K562 (cell line): Measurements from ENCODE around the gene GANAB. TPM values are rescaled to one million over a fixed set of nuclear protein-coding genes. Genes with fewer than 3 reads are reported as not detected.

Source experiments
- ATAC-seq: fragments of 200-7000 bp; cut with Tn5 transposase; 3 replicates; pipeline ENCODE4 v1.9.1; 2020; ENCODE audit warnings: moderate library complexity
- BruUV-seq: library from RNA; stranded (reverse); fragments of 400-500 nt; replicated peaks from 2 replicates; lab custom pipeline; 2021; lab: Mats Ljungman, UMichigan
- CTCF ChIA-PET: fragments of 300-600 bp; formaldehyde crosslinking; extraction: SDS; loops from one replicate; lab custom pipeline; 2021; ENCODE audit warnings: low intra/inter-chr PET ratio; lab: Yijun Ruan, JAX
- POLR2A ChIA-PET: fragments of 300-600, 350-650 bp; sonication (Branson Sonifier 250); formaldehyde crosslinking; extraction: SDS; loops from one replicate; lab custom pipeline; 2021; ENCODE audit warnings: antibody characterized with exemption, inconsistent platforms; lab: Yijun Ruan, JAX
- DNase-seq, 4 experiments: peaks; one replicate each; pipeline versions ENCODE4 v3.0.0 to v3.0.0-alpha.2; 2011 to 2018; ENCODE audit warnings: low spot score in 3 of 4, mixed read lengths in 3 of 4; ENCODE audit errors: extremely low read depth in 1 of 4
- FAIRE-seq: peaks from 2 replicates; lab custom pipeline; 2011; peaks lifted over from hg19 to GRCh38; lab: Jason Lieb, UNC
- H2AFZ ChIP-seq: 2 replicates; pipeline ENCODE4 v1.6.0; 2011; ENCODE audit warnings: low read depth, low read length, control low read depth, inconsistent platforms
- H3K27ac ChIP-seq: fragments of 200-600 bp; 3 replicates; pipeline ENCODE4 v1.8.0; 2011; ENCODE audit warnings: low read depth, mild to moderate bottlenecking, control low read depth, inconsistent platforms, low read length, moderate library complexity, mixed read lengths; ENCODE audit errors: extremely low read depth
- H3K27me3 ChIP-seq, 2 experiments: fragments of 300-600 bp in 1 of 2; 2 replicates in 1 of 2; 3 replicates in 1 of 2; pipeline versions ENCODE4 v1.6.0 to v1.8.0; 2011; ENCODE audit warnings: inconsistent platforms in 2 of 2, low read length in 2 of 2, mild to moderate bottlenecking in 1 of 2, mixed read lengths in 1 of 2, moderate library complexity in 1 of 2; ENCODE audit not compliant: control insufficient read depth in 2 of 2, insufficient read depth in 2 of 2
- H3K36me3 ChIP-seq: fragments of 300-600 bp; 3 replicates; pipeline ENCODE4 v1.8.0; 2011; ENCODE audit warnings: mild to moderate bottlenecking, low read length, inconsistent platforms; ENCODE audit not compliant: control insufficient read depth, insufficient read depth
- H3K4me1 ChIP-seq, 2 experiments: fragments of 200-600 bp in 1 of 2; replicated peaks in 1 of 2; 2 replicates in 1 of 2; 3 replicates in 1 of 2; pipeline versions ENCODE4 v1.5.1 to v1.8.0; 2011; ENCODE audit warnings: inconsistent platforms in 2 of 2, low read length in 2 of 2, mild to moderate bottlenecking in 1 of 2, mixed read lengths in 1 of 2, moderate library complexity in 1 of 2; ENCODE audit not compliant: control insufficient read depth in 2 of 2, insufficient read depth in 2 of 2
- H3K4me2 ChIP-seq: 2 replicates; pipeline ENCODE4 v1.6.1; 2011; ENCODE audit warnings: low read length, control low read depth, inconsistent platforms, mixed read lengths; ENCODE audit not compliant: insufficient read depth
- H3K4me3 ChIP-seq: fragments of 200-600 bp; sonication (generic), shearing (Covaris generic); 2 replicates; pipeline ENCODE4 v1.5.1; 2016; ENCODE audit warnings: control low read depth, inconsistent platforms
- H3K79me2 ChIP-seq: fragments of 200-600 bp; 3 replicates; pipeline ENCODE4 v1.8.0; 2011; ENCODE audit warnings: low read length, inconsistent platforms; ENCODE audit not compliant: control insufficient read depth, insufficient read depth
- H3K9ac ChIP-seq, 2 experiments: 2 replicates each; pipeline versions ENCODE4 v1.6.0 to v1.6.1; 2011; ENCODE audit warnings: low read depth in 2 of 2, low read length in 2 of 2, control low read depth in 1 of 2, inconsistent platforms in 1 of 2, mild to moderate bottlenecking in 1 of 2, mixed read lengths in 1 of 2; ENCODE audit not compliant: insufficient read depth in 1 of 2
- H3K9me1 ChIP-seq: one replicate; pipeline ENCODE4 v1.6.0; 2011; ENCODE audit warnings: inconsistent platforms, mild to moderate bottlenecking, low read length, moderate library complexity; ENCODE audit not compliant: control insufficient read depth, insufficient read depth
- H3K9me3 ChIP-seq: replicated peaks from 2 replicates; pipeline ENCODE4 v1.5.1; 2011; ENCODE audit warnings: low read depth, low read length, inconsistent platforms; ENCODE audit not compliant: control insufficient read depth, insufficient read depth
- H4K20me1 ChIP-seq: replicated peaks from 2 replicates; pipeline ENCODE4 v1.6.1; 2011; ENCODE audit warnings: low read length, inconsistent platforms, mixed read lengths; ENCODE audit not compliant: control insufficient read depth, insufficient read depth
- CTCF ChIP-seq, 3 experiments: IDR thresholded peaks in 2 of 3; conservative IDR thresholded peaks in 1 of 3; 2 replicates each; pipeline ENCODE4 v1.5.1; 2011 to 2012; ENCODE audit warnings: low read length in 3 of 3, mild to moderate bottlenecking in 3 of 3, control low read depth in 2 of 3, improper control_type of control experiment in 1 of 3, inconsistent platforms in 1 of 3, low read depth in 1 of 3, mixed read lengths in 1 of 3, moderate library complexity in 1 of 3; ENCODE audit not compliant: insufficient read depth in 2 of 3
- DMBX1 ChIP-seq: fragments of 250-450 bp; sonication (Bioruptor Pico); IDR thresholded peaks from 2 replicates; pipeline ENCODE4 v1.8.0; 2022; ENCODE audit warnings: inconsistent platforms, mild to moderate bottlenecking, moderate library complexity, borderline replicate concordance
- HDAC1 ChIP-seq, 2 experiments: fragments of 450-650 bp; IDR thresholded peaks; 2 replicates each; pipeline ENCODE4 v1.6.1; 2016 to 2017; ENCODE audit warnings: inconsistent platforms in 1 of 2, mild to moderate bottlenecking in 1 of 2, moderate library complexity in 1 of 2
- MAFK ChIP-seq: IDR thresholded peaks from 2 replicates; pipeline ENCODE4 v1.6.1; 2011; ENCODE audit warnings: low read length, improper control_type of control experiment
- POLR2A ChIP-seq: fragments of 450-650 bp; conservative IDR thresholded peaks from 2 replicates; pipeline ENCODE4 v1.6.1; 2016
- RAD21 ChIP-seq, 2 experiments: fragments of 250-450 bp in 1 of 2; fragments of 450-650 bp in 1 of 2; sonication (Bioruptor Pico) in 1 of 2; formaldehyde crosslinking in 1 of 2; IDR thresholded peaks in 1 of 2; conservative IDR thresholded peaks in 1 of 2; 2 replicates each; pipeline versions ENCODE4 v1.4.0 to v1.8.0; 2020 to 2022; ENCODE audit warnings: mild to moderate bottlenecking in 2 of 2, moderate library complexity in 1 of 2
- XRCC4 ChIP-seq: IDR thresholded peaks from one replicate; pipeline ENCODE4 v1.6.1; 2011; ENCODE audit not compliant: insufficient read depth, insufficient read length; ENCODE audit errors: extremely low read depth
- ZNF224 ChIP-seq: sonication (generic); formaldehyde crosslinking; IDR thresholded peaks from 2 replicates; pipeline ENCODE4 v1.8.0; 2022; ENCODE audit warnings: mild to moderate bottlenecking, missing genetic modification reagents
- WGBS: fragments of 100-300 bp; shearing (Covaris generic); methylation state at CpG from one replicate; pipeline ENCODE4 v1.1.6; 2016; ENCODE audit warnings: low coverage, mixed read lengths; ENCODE audit not compliant: insufficient coverage; ENCODE audit errors: missing lambda C conversion rate; 5-methylcytosine and 5-hydroxymethylcytosine counted together
- in situ Hi-C: fragments of 300-500 bp; cut with MboI; formaldehyde crosslinking; loops from 4 replicates; pipeline ENCODE4 v1.15.0; 2018; ENCODE audit warnings: inconsistent platforms, mixed read lengths
- intact Hi-C: fragments of 100-400 bp; cut with micrococcal nuclease; formaldehyde crosslinking; loops from 2 replicates; pipeline ENCODE4 v1.14.2; 2022
- polyA plus RNA-seq, 8 experiments: library from polyadenylated mRNA; depleted of rRNA in 4 of 8; stranded (reverse) in 5 of 8; unstranded in 3 of 8; fragments of >200 nt; fragmentation: Nextera tagmentation in 2 of 8; fragmentation: Illumina TruSeq in 1 of 8; extraction: Ambion mirVana in 2 of 8; extraction: Trizol in 1 of 8; gene quantifications; 2 replicates each; pipeline versions ENCODE4 v1.2.1 to v1.2.3, GENCODE V29; 2011 to 2014; ENCODE audit warnings: inconsistent platforms in 1 of 8, missing spikeins in 1 of 8
- total RNA-seq, 7 experiments: library from RNA; depleted of rRNA in 6 of 7; stranded (reverse); fragments of >200 nt in 6 of 7; fragmentation: Illumina TruSeq in 2 of 7; extraction: Trizol in 2 of 7; gene quantifications; 2 replicates each; pipeline versions ENCODE4 v1.2.1 to v1.2.3, GENCODE V29; 2011 to 2021; ENCODE audit warnings: low replicate concordance in 1 of 7

The GANAB gene
- total and polyA plus RNA-seq, 9 of the 15 experiments (the other 6 are each of a cell fraction or from before 2014, with no cell fraction given): 6.5 to 284 (median 161) TPM

DNA sequence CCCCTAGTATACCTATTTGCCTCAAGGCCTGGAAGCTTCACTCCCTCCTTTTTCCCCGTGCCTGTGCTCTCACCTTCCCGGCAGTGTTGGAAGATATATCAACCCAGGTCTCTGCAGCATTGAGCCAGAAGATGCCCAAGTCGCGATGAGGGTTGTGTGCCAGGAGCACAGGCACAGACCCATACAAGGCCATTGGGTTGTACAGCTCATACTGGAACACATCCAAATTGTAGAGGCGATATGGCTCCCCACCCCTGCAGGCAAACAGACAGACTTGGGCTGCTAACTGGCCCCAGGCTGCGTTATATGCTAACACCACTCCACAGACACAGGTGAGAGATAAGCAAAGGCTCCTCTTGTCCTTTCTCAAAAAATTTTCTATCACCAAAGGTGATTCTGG lies 13.9 kb downstream of the GANAB start (continued):
- no peak for TF ChIP-seq HDAC1 (IDR thresholded peaks at IDR 0.05)
- TF ChIP-seq DMBX1 (CRISPR knock-in tag): no peak
- TF ChIP-seq XRCC4: no peak

DNA sequence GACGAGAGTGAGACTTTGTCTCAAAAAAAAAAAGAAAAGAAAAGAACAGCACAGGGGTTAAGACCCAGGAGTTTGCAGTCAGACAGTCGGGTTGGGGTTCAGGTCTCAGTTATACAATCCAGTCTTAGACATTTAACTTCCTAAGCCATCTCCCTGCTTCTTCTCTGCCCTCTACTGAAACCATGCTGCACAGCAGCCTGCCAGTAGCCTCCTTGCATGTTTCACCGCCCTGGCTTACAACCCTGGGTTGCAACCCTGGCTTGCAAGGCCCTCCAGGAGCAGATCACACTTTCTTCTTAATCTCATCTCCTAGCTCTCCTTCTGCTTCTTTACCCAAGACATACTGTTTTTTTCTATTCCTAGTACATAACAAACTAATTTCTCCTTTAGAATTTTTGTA lies 18.7 kb downstream of the GANAB start:
- peak; percentile 58 for ATAC-seq
- Histone ChIP-seq H3K79me2 (no peaks in the 10 kb centered on the region), H3K9me3 (no peaks in the 10 kb centered on the region), H3K9me1 (no peaks in the 10 kb centered on the region), H3K36me3 (peaks cover 77% of the 10 kb centered on the region), H3K27ac (no peak overlapping the region), H3K4me1 (no peaks in the 10 kb centered on the region), H3K4me3 (no peak overlapping the region), H3K27me3 (no peaks in the 10 kb centered on the region), H2AFZ (no peak overlapping the region), H3K4me2 (no peak overlapping the region), H4K20me1 (no peaks in the 10 kb centered on the region; the same call in 1 of the 2 replicates), H3K9ac (no peak overlapping the region)
- DNase-seq: no peak
- TF ChIP-seq POLR2A (peak; percentile 44), ZNF224 (CRISPR knock-in tag) (no peak), CTCF (IDR thresholded peaks at IDR 0.05 in 2 of 3, conservative IDR thresholded peaks at IDR 0.05 in 1 of 3; ENCODE audit: insufficient read depth in 2 of 3, low read depth in 1 of 3, low read length in 3 of 3) (peak in 2 of 3 experiments; percentile 19 to 32; a peak in 1 of 6 replicates), RAD21 (CRISPR knock-in tag; conservative IDR thresholded peaks at IDR 0.05 in 1 of 2, IDR thresholded peaks at IDR 0.05 in 1 of 2) (peak in 1 of 2 experiments; percentile 17; a peak in 1 of 4 replicates), MAFK (no peak)
- intact Hi-C loops (no loop called here), in situ Hi-C loops (loop anchor here (10.0 kb wide), 1 partner anchor 1203 kb away; the partner anchor contains the start of gene CPSF7)
- BruUV-seq: no TSS peak
- WGBS: 89% methylated on average over 2 of the region's 3 CpGs
- FAIRE-seq: no peak
- ChIA-PET POLR2A (interaction anchor here (1.0 to 1.3 kb wide), 2 partner anchors 18 to 37 kb away, joined by 4 read pairs; partner anchors contain the start of genes C11orf98 and CSKMT), CTCF (no interaction called here)
